ENCODE measurements around the gene HJURP. TPM values are rescaled to one million over a fixed set of nuclear protein-coding genes. Genes with fewer than 3 reads are reported as not detected.
A peak's percentile ranks its signal among the peaks of the same experiment; 100 is the strongest.

The HJURP gene
- total RNA-seq, 1 donor from 2014 or later: 19.4 TPM

DNA sequence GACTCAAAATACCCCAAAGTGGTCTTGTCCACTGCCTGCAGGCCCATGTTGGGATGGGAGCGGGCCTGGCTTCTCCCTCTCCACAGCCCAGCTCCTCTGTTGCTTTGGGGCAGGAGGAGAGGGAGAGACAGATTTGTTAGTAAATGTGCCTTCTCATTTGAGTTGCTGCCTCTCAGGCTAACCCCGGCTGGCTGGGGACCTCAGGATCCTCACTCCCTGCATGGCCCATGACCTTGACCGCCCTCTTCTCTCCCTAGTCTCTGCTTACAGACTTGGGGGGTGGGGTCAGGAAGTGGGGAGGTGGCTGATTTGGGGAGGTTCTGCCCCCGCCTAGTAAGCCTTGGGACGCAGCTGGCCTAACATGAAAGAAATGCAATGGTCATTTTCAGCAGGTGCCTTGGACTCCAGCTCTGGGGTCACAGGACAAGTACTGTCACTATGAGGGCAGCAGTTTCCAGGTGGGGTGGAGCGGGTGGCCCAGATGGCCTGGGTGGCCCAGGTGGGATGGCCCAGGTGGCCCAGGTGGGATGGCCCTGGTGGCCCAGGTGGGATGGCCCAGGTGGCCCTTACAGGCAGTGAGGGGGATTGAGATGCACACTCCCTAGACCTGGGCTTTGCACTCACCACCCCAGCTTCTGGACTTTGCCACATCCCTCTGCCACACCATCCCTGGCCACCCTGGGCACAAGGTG is 24.1 kb downstream of the HJURP start:
- Mint-ChIP-seq H3K27me3 (ENCODE audit: low read depth) (no peaks in the 10 kb centered on the region), H3K27ac (no peak overlapping the region), H3K4me1 (no peaks in the 10 kb centered on the region), H3K36me3 (peaks cover 4% of the 10 kb centered on the region), H3K4me3 (no peak overlapping the region), H3K9me3 (peaks cover 9% of the 10 kb centered on the region)
- DNase-seq (ENCODE audit: low spot score in 2 of 2, unreplicated experiment in 2 of 2): no peak
- TF ChIP-seq CTCF (IDR thresholded peaks at IDR 0.05; ENCODE audit: unreplicated experiment): no peak

- no peak overlapping the region for H3K4me3 Mint-ChIP-seq
- TF ChIP-seq CTCF (IDR thresholded peaks at IDR 0.05; ENCODE audit: unreplicated experiment): no peak
- peaks cover 9% of the 10 kb centered on the region for H3K9me3 Mint-ChIP-seq
- H3K4me1 Mint-ChIP-seq: no peaks in the 10 kb centered on the region
- peak in 1 of 2 experiments; percentile 33 for DNase-seq (ENCODE audit: low spot score in 2 of 2, unreplicated experiment in 2 of 2)
- H3K36me3 Mint-ChIP-seq: no peaks in the 10 kb centered on the region
- no peak overlapping the region for H3K27ac Mint-ChIP-seq
- no peaks in the 10 kb centered on the region for H3K27me3 Mint-ChIP-seq (ENCODE audit: low read depth)
Measured at GRCh38 chr2:233829193-233830110, 24.9 kb downstream of the HJURP start.

DNA sequence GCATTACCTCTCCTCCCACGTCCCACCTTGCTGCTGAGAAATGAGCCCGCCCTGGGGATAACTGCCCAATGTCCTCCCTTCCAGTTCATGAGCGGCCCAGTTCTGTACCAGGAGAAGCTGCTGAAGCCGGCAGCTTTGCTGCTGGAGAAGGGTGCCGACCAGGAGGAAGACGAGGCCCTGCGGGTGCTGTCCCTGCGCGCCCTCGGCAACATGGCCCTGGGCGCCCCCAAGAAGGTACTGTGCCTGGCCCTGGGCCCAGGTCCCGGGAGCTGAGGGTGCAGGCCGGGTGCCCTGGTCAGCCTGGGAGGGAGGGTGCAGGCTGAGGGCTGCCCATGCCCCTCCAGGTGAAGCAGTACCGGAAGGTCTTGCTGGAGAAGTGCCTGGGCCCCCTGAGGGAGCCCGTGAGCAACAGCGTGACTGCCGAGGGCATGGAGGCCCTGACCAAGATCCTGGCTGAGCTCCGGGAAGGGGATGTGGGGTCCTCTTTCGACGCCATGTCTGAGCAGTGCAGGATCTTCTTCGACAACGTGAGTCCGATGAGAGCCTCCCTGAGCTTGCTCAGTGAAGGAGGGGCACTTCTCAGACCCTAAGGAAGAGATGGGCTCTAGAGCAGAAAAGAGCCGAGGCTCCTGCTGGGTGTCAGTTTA is 25.7 kb downstream of the HJURP start:
- H3K27me3 Mint-ChIP-seq (ENCODE audit: low read depth): no peaks in the 10 kb centered on the region
- no peak overlapping the region for H3K4me3 Mint-ChIP-seq
- DNase-seq (ENCODE audit: low spot score in 2 of 2, unreplicated experiment in 2 of 2): peak in 1 of 2 experiments; percentile 32
- TF ChIP-seq CTCF (IDR thresholded peaks at IDR 0.05; ENCODE audit: unreplicated experiment): no peak
- H3K36me3 Mint-ChIP-seq: no peaks in the 10 kb centered on the region
- no peaks in the 10 kb centered on the region for H3K4me1 Mint-ChIP-seq
- H3K27ac Mint-ChIP-seq: no peak overlapping the region
- H3K9me3 Mint-ChIP-seq: peaks cover 9% of the 10 kb centered on the region

- no peak for TF ChIP-seq CTCF (IDR thresholded peaks at IDR 0.05; ENCODE audit: unreplicated experiment)
- H3K36me3 Mint-ChIP-seq: no peaks in the 10 kb centered on the region
- DNase-seq (ENCODE audit: low spot score in 2 of 2, unreplicated experiment in 2 of 2): no peak
- peaks cover 9% of the 10 kb centered on the region for H3K9me3 Mint-ChIP-seq
- no peak overlapping the region for H3K4me3 Mint-ChIP-seq
- H3K4me1 Mint-ChIP-seq: no peaks in the 10 kb centered on the region
- H3K27me3 Mint-ChIP-seq (ENCODE audit: low read depth): peaks cover 7% of the 10 kb centered on the region
- no peak overlapping the region for H3K27ac Mint-ChIP-seq
Measured at GRCh38 chr2:233824373-233824772, 30.0 kb downstream of the HJURP start.

DNA sequence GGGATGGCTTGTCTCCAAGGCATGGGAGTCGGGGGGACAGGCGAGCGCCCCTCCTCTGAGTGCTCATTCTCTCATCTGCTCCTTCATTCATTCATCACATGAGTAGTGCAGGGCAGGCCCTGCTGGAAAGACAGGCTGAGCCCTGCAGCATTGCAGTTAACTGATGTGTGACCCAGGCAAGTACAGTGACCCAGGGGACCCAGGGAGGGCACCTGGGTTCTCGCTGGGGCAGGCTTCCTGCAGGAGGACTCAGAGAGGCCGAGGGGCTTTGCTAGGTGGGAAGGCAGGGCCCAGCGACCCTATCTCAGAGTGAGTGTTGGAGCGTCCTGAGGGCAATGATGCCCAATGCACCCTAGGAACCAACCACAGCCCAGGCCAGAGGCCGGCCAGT is 30.6 kb downstream of the HJURP start:
- Mint-ChIP-seq H3K36me3 (no peaks in the 10 kb centered on the region), H3K4me3 (no peak overlapping the region), H3K27me3 (ENCODE audit: low read depth) (peaks cover 7% of the 10 kb centered on the region), H3K9me3 (peaks cover 9% of the 10 kb centered on the region), H3K27ac (no peak overlapping the region), H3K4me1 (no peaks in the 10 kb centered on the region)
- DNase-seq (ENCODE audit: low spot score in 2 of 2, unreplicated experiment in 2 of 2): no peak
- no peak for TF ChIP-seq CTCF (IDR thresholded peaks at IDR 0.05; ENCODE audit: unreplicated experiment)
